Osteocyte (in vitro differentiated cells): ENCODE results near the gene RALGPS2. TPM values are rescaled to one million over a fixed set of nuclear protein-coding genes. Genes with fewer than 3 reads are reported as not detected.
A peak's percentile ranks its signal among the peaks of the same experiment; 100 is the strongest.

Experiments used
- DNase-seq: peaks from one replicate; pipeline ENCODE4 v3.0.0; 2021; ENCODE audit warnings: mixed read lengths; ENCODE audit not compliant: unreplicated experiment; ENCODE audit errors: extremely low spot score
- H3K27ac Mint-ChIP-seq: one replicate; pipeline ENCODE4 v1.8.0; 2021; ENCODE audit warnings: mild to moderate bottlenecking, mixed read lengths; ENCODE audit not compliant: unreplicated experiment
- H3K27me3 Mint-ChIP-seq: one replicate; pipeline ENCODE4 v1.8.0; 2021; ENCODE audit warnings: mixed read lengths; ENCODE audit not compliant: unreplicated experiment
- H3K36me3 Mint-ChIP-seq: one replicate; pipeline ENCODE4 v1.8.0; 2021; ENCODE audit warnings: mixed read lengths; ENCODE audit not compliant: unreplicated experiment
- H3K4me1 Mint-ChIP-seq: one replicate; pipeline ENCODE4 v1.8.0; 2021; ENCODE audit warnings: mixed read lengths; ENCODE audit not compliant: unreplicated experiment
- H3K4me3 Mint-ChIP-seq: one replicate; pipeline ENCODE4 v1.8.0; 2021; ENCODE audit warnings: mild to moderate bottlenecking, moderate library complexity, mixed read lengths; ENCODE audit not compliant: unreplicated experiment
- H3K9me3 Mint-ChIP-seq: one replicate; pipeline ENCODE4 v1.8.0; 2021; ENCODE audit warnings: mixed read lengths; ENCODE audit not compliant: unreplicated experiment
- total RNA-seq: library from RNA; stranded (reverse); gene quantifications from 2 replicates; pipeline ENCODE4 v1.2.1, GENCODE V29; 2021
- TF ChIP-seq, protein P1 (sequence below): fragments of 200-600 bp; sonication (generic); IDR thresholded peaks from 2 replicates; pipeline ENCODE4 v1.5.0; 2021; ENCODE audit warnings: antibody characterized with exemption, mild to moderate bottlenecking, moderate library complexity

RALGPS2 gene
- total RNA-seq, 1 donor from 2014 or later: 6.5 TPM

DNA sequence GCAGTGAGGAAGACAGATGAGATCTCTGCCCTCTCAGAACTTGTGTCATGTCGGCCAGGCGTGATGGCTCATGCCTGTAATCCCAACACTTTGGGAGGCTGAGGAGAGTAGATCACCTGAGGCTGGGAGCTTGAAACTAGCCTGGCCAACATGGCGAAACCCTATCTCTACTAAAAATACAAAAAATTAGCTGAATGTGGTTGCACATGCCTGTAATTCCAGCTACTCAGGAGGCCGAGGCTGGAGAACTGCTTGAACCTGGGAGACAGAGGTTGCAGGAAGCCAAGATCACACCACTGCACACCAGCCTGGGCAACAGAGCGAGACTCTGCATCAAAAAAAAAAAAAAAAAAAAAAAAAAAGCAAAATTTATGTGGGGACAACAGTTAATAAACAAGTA lies 40.9 kb upstream of the RALGPS2 start:
- Mint-ChIP-seq H3K27me3 (no peaks in the 10 kb centered on the region), H3K4me1 (peaks cover 33% of the 10 kb centered on the region), H3K27ac (peak overlapping the region; percentile 73), H3K9me3 (no peaks in the 10 kb centered on the region), H3K4me3 (no peak overlapping the region), H3K36me3 (no peaks in the 10 kb centered on the region)
- TF ChIP-seq, protein P1, sequence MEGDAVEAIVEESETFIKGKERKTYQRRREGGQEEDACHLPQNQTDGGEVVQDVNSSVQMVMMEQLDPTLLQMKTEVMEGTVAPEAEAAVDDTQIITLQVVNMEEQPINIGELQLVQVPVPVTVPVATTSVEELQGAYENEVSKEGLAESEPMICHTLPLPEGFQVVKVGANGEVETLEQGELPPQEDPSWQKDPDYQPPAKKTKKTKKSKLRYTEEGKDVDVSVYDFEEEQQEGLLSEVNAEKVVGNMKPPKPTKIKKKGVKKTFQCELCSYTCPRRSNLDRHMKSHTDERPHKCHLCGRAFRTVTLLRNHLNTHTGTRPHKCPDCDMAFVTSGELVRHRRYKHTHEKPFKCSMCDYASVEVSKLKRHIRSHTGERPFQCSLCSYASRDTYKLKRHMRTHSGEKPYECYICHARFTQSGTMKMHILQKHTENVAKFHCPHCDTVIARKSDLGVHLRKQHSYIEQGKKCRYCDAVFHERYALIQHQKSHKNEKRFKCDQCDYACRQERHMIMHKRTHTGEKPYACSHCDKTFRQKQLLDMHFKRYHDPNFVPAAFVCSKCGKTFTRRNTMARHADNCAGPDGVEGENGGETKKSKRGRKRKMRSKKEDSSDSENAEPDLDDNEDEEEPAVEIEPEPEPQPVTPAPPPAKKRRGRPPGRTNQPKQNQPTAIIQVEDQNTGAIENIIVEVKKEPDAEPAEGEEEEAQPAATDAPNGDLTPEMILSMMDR: no peak
- DNase-seq: no peak

DNA sequence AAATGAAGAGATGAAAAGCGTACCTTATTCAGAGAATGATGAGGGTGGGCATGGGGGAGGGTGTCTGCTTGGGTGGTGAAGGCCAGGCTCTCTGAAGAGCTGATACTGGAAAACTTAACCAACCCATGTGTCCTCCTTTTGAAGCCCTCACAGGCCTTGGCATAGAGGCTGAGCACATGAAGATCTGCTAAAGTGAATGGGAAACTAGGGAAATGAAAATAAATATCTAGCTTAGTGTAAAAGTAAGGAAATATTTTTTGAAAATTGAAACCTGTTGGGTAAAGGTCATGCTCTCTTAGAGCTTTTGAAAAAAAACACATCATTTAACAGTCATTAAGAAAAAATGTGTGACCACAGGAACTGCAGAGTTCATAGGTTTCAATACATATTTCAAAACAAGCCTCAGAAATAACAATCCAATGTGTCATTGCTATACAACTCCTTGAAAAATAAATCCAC lies 40.5 kb upstream of the RALGPS2 start:
- H3K36me3 Mint-ChIP-seq: no peaks in the 10 kb centered on the region
- no peaks in the 10 kb centered on the region for H3K27me3 Mint-ChIP-seq
- TF ChIP-seq, protein P1: no peak
- no peak for DNase-seq
- peak overlapping the region; percentile 73 for H3K27ac Mint-ChIP-seq
- no peak overlapping the region for H3K4me3 Mint-ChIP-seq
- H3K9me3 Mint-ChIP-seq: no peaks in the 10 kb centered on the region
- H3K4me1 Mint-ChIP-seq: peaks cover 33% of the 10 kb centered on the region

DNA sequence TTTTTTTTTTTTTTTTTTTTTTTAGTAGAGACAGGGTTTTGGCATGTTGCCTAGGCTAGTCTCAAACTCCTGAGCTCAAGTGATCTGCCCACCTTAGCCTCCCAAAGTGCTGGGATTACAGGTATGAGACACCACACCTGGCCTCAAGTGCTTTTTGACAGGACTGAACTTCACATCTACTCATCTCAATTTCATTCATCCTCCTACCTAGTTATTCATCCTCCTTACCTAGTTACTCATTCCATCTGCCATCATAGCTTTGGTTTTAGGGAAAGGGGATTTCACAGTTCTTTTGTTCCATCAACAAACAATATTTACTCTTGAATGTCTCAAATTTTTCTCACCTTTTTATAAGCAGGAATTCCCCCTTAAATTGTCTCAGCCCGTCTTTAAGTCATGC lies 38.6 kb upstream of the RALGPS2 start:
- no peaks in the 10 kb centered on the region for H3K36me3 Mint-ChIP-seq
- no peaks in the 10 kb centered on the region for H3K27me3 Mint-ChIP-seq
- H3K27ac Mint-ChIP-seq: no peak overlapping the region
- TF ChIP-seq, protein P1: no peak
- peaks cover 33% of the 10 kb centered on the region for H3K4me1 Mint-ChIP-seq
- DNase-seq: no peak
- H3K9me3 Mint-ChIP-seq: no peaks in the 10 kb centered on the region
- no peak overlapping the region for H3K4me3 Mint-ChIP-seq

DNA sequence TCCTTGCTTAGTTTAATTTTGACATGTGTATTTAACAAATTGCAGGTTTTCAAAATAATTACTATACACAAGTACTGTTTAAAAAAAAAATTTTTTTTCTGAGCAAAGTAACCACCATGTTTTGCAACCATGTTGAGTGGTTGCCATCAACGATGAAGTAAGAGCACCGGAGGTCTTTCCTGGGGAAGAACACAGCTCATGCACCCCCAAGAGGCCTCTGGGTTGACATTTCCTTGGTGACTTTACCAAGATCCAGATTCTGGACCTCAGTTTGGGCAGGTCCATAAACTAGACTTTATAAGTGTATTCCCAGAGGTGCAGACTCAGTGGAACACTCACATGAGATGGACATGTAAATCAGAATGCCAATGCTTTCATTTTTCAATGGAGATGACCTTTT lies 36.8 kb upstream of the RALGPS2 start:
- TF ChIP-seq, protein P1: no peak
- no peaks in the 10 kb centered on the region for H3K9me3 Mint-ChIP-seq
- H3K4me3 Mint-ChIP-seq: no peak overlapping the region
- H3K36me3 Mint-ChIP-seq: no peaks in the 10 kb centered on the region
- H3K27ac Mint-ChIP-seq: no peak overlapping the region
- no peak for DNase-seq
- no peaks in the 10 kb centered on the region for H3K27me3 Mint-ChIP-seq
- H3K4me1 Mint-ChIP-seq: peaks cover 24% of the 10 kb centered on the region

DNA sequence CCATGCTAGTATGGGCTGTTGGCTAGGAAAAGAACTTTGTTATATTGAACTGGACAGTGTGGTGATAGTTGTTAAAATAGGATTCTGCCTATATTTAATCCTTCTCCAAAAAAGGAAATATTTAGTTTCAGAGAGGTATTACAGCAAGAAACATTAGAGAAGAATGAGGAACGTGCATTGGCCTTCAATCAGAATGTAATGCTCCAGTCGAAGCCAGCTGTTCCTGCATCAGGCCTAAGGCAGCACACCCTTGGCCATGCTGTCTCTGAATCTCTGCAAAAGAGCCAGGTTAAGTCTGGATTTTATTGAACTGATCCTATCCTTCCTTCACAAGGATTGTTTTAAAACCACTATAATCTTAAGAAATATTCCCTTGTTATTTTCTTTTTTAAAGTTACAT lies 35.3 kb upstream of the RALGPS2 start:
- no peaks in the 10 kb centered on the region for H3K36me3 Mint-ChIP-seq
- TF ChIP-seq, protein P1: no peak
- no peak overlapping the region for H3K4me3 Mint-ChIP-seq
- H3K27ac Mint-ChIP-seq: no peak overlapping the region
- H3K4me1 Mint-ChIP-seq: peaks cover 9% of the 10 kb centered on the region
- no peak for DNase-seq
- H3K27me3 Mint-ChIP-seq: no peaks in the 10 kb centered on the region
- H3K9me3 Mint-ChIP-seq: no peaks in the 10 kb centered on the region
